HG02642 (cell line): Measurements from ENCODE around the gene STK40.

ENCODE experiments used
- ATAC-seq: cut with Tn5 transposase; IDR thresholded peaks from one replicate; pipeline ENCODE4 v1.9.1; 2021; ENCODE audit warnings: mild to moderate bottlenecking; ENCODE audit not compliant: unreplicated experiment, poor library complexity

STK40 gene

GRCh38 chr1:36346741-36347370 is 38.9 kb downstream of the STK40 start:
- ATAC-seq: no peak

GRCh38 chr1:36345353-36345752 is 40.4 kb downstream of the STK40 start:
- no peak for ATAC-seq

- ATAC-seq: no peak
These were observed 41.4 kb downstream of the STK40 start for GRCh38 chr1:36344395-36344680.

GRCh38 chr1:36343651-36344394 is 41.9 kb downstream of the STK40 start:
- ATAC-seq: no peak

- no peak for ATAC-seq
These were observed 43.1 kb downstream of the STK40 start for GRCh38 chr1:36342426-36343185.

- ATAC-seq: no peak
These were observed 44.0 kb downstream of the STK40 start for GRCh38 chr1:36341626-36342320.

GRCh38 chr1:36339615-36340014 is 46.1 kb downstream of the STK40 start:
- ATAC-seq: no peak

GRCh38 chr1:36339215-36339614 is 46.5 kb downstream of the STK40 start:
- no peak for ATAC-seq

GRCh38 chr1:36337830-36338229 is 47.9 kb downstream of the STK40 start:
- ATAC-seq: no peak

- no peak for ATAC-seq
These were observed 54.8 kb downstream of the STK40 start for GRCh38 chr1:36330940-36331339.

- ATAC-seq: no peak
These were observed 55.9 kb downstream of the STK40 start for GRCh38 chr1:36329817-36330216.

- ATAC-seq: no peak
These were observed 57.0 kb downstream of the STK40 start for GRCh38 chr1:36328713-36329112.

- no peak for ATAC-seq
These were observed 57.6 kb downstream of the STK40 start for GRCh38 chr1:36328088-36328480.

GRCh38 chr1:36327421-36328087 is 58.2 kb downstream of the STK40 start:
- ATAC-seq: no peak

- no peak for ATAC-seq
These were observed 59.2 kb downstream of the STK40 start for GRCh38 chr1:36326499-36326898.

GRCh38 chr1:36324353-36324703 is 61.4 kb downstream of the STK40 start:
- no peak for ATAC-seq

GRCh38 chr1:36323636-36324352 is 61.9 kb downstream of the STK40 start, which contains the start of gene EVA1B:
Gene EVA1B, minus strand, starts transcription at chr1:36323645. Its CDS starts 608 bp downstream, at chr1:36323037.
- ATAC-seq: peak; percentile 38

GRCh38 chr1:36322786-36323635 is 62.7 kb downstream of the STK40 start:
- ATAC-seq: peak; percentile 38
